Suppressor macrophage treated with lipopolysaccharide for 1 hour (primary cell): Measurements from ENCODE around the gene SDSL.
A peak's percentile ranks its signal among the peaks of the same experiment; 100 is the strongest.

Source experiments
- DNase-seq, 3 donors: peaks; one replicate each; pipeline ENCODE4 v3.0.0-alpha.2; 2020 to 2022

SDSL gene

GRCh38 chr12:113396828-113397496 lies 25.2 kb upstream of the SDSL start:
- no peak for DNase-seq

GRCh38 chr12:113397497-113398197 lies 24.5 kb upstream of the SDSL start:
- no peak for DNase-seq

- DNase-seq = no peak
Observed at GRCh38 chr12:113398346-113399290, 23.6 kb upstream of the SDSL start.

GRCh38 chr12:113399490-113399889 lies 22.7 kb upstream of the SDSL start:
- no peak for DNase-seq

GRCh38 chr12:113400362-113400761 lies 21.8 kb upstream of the SDSL start:
- no peak for DNase-seq

- no peak for DNase-seq
Observed at GRCh38 chr12:113401066-113402000, 20.8 kb upstream of the SDSL start.

GRCh38 chr12:113402586-113403260 lies 19.5 kb upstream of the SDSL start:
- DNase-seq = no peak

- DNase-seq = peak; percentile 64 to 78 (median 78)
Observed at GRCh38 chr12:113403435-113404415, 18.5 kb upstream of the SDSL start, which contains the start of gene SDS. SDS (minus strand) TSS chr12:113403887; CDS start chr12:113399708, 4,179 bp downstream.

GRCh38 chr12:113405694-113406093 lies 16.5 kb upstream of the SDSL start:
- peak; percentile 60 to 66 (median 64) for DNase-seq

- peak; percentile 52 to 63 (median 61) for DNase-seq
Observed at GRCh38 chr12:113407931-113408600, 14.1 kb upstream of the SDSL start.

GRCh38 chr12:113408756-113409298 lies 13.4 kb upstream of the SDSL start:
- no peak for DNase-seq

GRCh38 chr12:113409462-113410124 lies 12.6 kb upstream of the SDSL start:
- DNase-seq = no peak

GRCh38 chr12:113413488-113413939 lies 8.7 kb upstream of the SDSL start:
- DNase-seq = peak; percentile 80 to 86 (median 84)

GRCh38 chr12:113414519-113415038 lies 7.6 kb upstream of the SDSL start:
- DNase-seq = no peak

- DNase-seq = peak; percentile 79 to 91 (median 80)
Observed at GRCh38 chr12:113416091-113416754, 6.0 kb upstream of the SDSL start.

- DNase-seq = peak; percentile 92 to 99 (median 93)
Observed at GRCh38 chr12:113418213-113418879, 3.8 kb upstream of the SDSL start.

- no peak for DNase-seq
Observed at GRCh38 chr12:113420996-113421595, 1.1 kb upstream of the SDSL start.
